ENCODE results near the gene AGPS.

AGPS gene

DNA sequence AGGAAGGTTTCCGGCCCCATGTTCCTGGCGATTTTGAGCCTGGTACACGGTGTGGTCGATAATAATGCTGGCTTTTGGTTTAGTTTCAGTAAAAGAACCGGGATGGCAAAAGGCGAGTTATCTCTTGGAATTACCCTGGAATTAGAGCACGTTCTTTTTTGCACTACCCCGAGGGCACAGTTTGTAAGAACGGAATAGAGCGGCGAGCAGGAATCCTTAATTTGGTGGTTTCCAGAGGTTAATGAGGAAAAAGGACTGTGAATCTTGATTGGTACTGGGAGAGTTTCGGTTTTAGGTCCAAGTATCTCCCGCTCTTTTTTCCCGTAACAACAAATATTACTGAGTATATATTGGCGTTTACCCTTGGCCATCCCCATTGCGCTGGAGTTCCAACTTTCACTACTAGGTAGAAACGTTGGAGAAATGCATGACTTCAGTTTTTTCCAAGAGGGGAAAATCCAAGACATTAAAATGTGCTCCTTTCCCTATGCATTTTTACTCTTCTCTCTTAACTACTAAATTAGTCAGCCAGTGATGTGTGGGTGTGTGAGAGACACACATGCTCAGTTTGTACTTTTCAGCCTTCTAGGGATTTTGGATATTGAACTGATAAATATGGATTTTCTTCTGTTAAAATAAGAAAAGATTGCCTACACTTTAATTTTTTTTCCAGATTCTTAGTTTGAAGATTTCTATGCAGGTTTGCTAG, 160.8 kb downstream of the AGPS start:
- DNase-seq, result no peak

DNA sequence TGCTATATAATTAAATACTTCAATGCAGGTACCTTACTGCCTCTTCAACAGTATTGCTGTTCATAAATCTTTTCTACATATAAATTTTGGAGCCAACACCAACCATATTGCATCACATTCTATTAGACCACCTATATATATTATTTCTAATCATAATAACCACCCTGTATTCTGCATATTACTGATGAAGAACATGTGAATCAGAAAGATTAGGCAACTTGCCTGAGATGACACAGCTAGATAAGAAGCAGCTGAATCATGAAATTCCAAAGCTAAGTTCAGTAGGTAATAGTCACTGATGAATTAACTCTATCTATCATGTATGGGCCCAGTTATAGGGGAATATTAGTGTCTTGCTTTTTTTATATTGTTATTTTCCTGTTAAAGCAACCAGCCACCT, 161.8 kb downstream of the AGPS start:
- no peak for DNase-seq

DNA sequence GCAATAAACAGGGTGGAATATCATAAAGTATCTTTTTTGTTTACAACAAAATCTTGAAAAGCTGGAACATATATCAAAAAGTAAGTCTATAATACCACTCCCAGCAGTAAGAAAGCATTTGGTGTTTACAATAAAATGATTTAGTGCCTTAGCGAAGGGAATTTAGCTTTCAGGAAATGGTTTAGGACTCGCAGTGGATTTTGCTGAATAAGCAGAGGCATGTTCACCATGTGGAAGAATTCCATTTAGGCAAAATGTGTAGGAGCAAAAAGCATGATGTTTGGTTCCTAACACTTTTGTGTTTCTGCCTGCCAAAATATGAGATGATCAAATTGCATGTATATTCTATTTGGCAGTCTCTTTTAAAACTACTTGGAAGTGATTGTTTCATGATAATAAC, 163.6 kb downstream of the AGPS start:
- DNase-seq, result no peak

DNA sequence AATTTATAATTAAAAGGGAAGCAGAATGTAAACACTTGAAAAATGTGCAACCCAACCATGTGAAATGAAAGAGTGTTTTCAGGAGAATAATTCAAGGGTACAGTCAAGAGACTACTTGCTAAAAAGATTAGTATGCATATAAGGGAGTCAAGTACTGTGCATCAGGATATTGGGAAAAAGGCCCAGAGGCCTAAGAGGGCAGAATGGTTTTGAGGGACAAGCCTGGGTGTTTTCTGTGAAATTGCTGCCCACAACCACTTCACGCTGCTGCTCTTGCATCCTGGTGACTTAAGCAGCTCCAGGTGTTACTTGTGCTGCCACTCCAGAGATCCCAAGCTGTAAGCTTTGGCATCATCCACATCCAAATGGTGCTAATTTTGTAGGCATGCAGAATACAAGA, 165.2 kb downstream of the AGPS start:
- DNase-seq, result no peak

DNA sequence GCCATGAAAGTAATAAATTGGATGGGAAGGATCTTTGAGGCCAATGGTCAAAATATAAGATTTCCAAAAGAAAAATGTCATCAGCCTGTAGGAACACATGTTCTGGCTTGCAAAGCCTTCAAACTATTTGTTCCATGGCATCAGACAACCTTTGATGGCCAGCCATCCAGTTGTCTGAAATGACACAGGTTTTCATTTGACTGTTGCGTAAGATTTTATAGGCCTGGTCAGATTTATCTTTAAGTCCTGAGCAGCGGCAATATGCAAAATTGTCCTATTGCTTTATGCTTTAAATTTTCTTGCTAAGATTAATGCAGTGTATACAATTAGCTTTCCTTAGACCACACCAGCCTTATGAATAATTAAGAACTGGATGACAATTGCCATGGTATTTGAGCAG, 167.1 kb downstream of the AGPS start:
- no peak for DNase-seq

DNA sequence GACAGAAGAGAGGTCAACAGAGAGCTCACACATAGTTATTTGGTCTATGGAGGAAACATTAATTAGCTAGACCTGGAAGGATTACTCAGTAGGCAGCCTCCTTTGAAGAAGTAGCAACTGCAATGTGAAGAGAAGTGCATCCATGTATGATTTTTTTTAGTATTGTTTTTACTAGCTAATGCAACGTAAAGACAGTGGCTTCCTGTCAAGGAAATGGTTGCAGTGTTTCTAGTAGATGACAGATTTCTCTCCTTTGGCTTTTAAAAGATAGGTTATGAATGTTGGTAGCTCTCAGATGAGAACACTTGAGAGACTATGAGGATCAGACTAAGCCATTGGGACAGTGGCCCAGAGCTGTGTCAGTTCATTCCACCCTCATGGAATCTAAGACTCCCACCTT, 175.8 kb downstream of the AGPS start:
- DNase-seq, result no peak

DNA sequence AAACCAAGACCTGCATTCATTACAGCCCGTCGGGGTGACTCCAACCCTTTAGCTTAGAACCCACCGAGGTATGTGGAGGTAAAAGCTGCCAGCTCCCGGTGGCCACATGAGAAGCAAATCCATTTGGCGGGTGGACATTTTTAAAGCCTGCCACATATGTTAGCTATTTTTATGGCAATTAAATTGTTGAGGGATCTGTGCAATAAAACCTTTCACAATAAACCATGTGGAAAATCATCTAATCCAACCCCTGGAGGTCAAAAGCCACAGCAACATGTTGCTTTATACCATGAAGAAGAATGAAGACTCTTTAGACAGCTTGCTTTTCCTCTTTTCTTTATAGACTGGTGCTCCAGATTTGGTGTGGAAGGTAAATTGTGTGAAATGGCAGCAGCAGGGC, 176.3 kb downstream of the AGPS start:
- no peak for DNase-seq

DNA sequence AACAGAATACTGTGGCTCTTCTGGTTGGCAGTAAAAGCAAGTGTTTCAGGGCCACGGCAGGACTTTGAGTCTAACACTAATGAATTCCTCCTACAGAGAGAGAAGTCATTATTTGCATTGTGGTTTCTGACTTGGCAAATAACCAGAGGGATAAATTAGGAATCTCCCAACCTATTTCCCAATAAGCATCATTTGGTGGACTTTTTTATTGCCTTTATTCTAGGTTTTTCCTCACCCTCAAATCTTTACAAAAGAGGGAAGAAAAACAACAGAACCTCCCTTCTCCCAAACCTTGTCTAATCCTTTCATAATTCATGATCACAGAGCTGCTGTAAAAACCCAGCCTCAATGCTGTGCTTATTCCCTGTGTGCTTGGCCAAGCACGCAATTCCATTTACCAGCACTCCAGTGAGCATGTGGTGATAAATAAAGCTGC, 179.7 kb downstream of the AGPS start:
- DNase-seq, result no peak

DNA sequence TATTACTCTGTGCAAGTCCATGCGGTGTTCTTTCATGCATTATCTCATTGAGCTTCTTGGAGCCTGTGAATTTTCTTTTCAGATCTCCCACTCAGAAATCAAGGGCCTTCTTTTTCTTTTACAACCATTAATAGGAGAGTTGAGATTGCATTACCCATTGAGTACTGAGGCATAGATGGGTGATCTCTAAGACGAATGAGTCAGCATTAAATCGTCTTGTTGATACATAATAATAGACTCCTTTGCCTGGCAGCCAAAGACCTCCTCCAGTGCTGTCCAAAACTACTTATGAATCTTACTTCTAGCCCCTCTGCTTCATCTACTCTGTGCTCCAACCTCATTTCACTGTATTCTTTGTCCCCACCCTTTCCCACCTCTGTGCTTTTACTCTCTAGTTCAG, 180.5 kb downstream of the AGPS start:
- no peak for DNase-seq

DNA sequence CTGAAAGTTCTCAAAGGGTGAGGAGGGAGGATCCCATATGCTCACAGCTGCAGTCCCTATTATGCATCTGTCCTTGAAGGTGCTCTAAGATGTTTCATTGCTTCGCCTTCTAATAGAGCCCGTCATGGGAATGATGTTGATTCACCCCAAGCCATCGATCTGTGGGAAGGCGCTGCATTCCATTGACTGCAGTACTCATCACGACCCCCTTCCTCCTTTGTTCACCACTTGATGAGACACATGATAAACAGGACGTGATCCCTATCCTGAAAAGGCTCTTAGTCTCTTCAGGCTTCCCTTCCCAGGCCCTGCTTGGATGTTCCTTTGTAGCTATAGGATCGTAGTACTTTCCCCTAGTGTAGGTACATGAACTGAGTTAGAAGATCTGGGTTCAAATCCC, 181.8 kb downstream of the AGPS start:
- no peak for DNase-seq

DNA sequence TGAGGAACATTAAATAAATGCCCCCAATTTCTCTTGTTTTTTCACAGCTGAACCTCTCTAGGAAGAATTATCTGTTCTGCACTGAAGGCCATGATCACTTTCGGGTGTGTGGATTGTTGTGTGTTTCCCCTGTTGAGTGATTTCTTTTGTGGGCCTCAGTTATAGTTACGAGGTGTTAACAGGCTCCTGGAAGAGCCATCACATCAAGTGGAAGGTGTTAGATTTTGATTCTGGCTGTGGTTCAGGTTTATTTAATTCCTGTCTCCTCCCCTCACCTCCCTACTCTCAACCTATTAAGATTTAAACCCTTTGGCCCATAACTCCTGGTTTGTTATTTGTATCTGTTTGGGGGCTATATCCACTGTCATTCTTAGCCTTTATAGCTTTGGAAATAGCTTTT, 182.8 kb downstream of the AGPS start:
- DNase-seq, result no peak

DNA sequence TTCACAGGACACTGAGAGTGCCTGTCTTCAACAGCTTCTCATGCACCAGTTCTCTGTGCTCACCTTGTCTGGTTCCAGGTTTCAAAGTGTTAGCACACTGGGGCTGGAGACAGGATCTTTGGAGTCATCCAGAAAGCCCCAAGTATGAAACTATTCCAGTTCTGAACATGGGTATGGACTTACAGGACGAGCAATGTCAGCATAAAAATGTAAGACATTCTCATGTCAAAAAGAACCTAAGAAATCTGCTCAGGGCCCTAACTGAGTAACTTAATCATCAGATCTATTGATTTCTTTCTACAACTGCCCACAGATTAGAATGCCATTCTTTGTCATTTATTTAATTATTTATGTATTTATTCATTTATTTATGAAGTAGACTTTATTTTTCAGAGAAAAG, 184.5 kb downstream of the AGPS start:
- DNase-seq, result no peak

DNA sequence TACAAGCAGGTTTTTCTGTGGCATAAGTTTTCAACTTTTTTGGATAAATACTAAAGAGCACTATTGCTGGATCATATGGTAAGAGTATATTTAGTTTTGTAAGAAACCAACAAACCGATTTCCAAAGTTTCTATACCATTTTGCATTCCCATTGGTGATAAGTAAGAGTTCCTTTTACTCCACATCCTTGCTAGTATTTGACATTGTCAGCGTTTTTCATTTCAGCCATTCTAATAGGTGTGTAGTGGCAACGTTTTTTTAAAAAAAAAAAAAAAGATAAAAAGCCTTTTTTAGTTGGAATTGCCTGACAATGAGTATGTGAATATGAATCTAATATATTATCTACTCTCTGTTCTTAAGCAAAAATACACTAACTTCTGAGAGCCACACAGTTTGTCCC, 185.9 kb downstream of the AGPS start:
- DNase-seq, result no peak

DNA sequence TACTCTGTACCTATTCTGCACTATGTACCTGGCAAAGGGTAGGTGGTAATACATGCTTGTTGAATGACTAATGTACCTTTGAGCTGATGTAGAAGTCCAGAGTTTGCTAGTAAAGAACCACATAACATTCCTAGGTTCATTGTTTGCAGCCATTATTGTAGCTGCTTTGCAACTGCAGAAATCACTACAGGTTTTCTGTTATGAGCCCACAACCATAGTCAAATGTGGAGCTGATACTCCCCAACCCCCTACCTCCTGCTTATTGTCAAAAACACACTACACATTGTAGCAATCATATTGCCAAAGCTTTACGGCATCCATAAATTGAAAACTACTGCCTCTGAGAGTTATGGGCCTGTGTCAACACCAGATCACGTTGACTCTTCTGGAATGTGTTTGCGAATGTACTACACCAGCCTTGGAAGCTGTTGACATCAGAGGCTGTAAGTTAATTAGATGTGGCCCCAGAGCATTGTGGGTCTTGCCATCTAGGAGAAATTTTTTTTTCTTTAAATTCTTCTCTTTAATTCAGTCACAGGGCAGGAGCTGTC, 187.0 kb downstream of the AGPS start:
- no peak for DNase-seq

DNA sequence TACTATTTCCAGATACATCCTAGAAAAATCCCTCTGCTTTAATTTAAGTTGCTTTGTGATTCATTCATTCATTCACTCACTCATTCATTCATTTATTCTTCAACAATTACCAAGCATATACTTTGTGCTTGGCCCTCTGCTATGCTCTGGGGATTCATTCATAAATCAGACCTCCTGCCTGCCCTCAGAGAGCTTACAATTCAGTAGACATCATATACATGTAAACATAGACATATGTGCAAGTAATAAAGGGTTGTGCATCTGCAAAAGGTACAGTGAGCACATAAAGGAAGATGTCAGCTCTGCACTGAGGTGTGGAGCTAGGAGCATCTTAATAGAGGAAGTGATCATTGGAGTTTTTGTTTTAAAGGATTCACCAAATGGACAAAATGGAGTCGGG, 189.4 kb downstream of the AGPS start:
- DNase-seq, result no peak

DNA sequence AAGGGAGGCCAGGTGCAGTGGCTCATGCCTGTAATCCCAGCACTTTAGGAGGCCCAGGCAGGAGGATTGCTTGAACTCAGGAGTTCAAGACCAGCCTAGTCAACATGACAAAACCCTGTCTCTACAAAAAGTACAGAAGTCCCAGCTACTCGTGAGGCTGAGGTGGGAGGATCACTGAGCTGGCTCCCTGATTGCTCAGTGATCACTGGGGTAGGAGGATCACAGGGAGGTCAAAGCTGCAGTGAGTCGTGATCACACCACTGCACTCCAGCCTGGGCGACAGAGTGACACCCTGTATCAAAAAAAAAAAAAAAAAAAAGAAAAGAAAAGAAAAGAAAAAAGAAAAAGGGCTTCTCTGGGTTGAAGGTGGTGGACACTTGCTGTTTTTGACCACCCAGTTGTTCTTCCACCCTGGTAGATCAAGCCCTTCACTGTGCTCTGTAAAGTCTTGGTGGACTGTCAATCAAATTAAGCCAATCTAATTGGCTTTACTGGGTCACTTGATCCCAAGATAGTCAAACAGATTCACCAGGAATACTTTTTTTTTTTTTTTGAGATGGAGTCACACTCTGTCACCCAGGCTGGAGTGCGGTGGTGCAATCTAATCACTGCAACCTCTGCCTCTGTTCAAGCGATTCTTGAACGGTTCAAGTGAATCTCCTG, 191.6 kb downstream of the AGPS start:
- DNase-seq, result no peak

DNA sequence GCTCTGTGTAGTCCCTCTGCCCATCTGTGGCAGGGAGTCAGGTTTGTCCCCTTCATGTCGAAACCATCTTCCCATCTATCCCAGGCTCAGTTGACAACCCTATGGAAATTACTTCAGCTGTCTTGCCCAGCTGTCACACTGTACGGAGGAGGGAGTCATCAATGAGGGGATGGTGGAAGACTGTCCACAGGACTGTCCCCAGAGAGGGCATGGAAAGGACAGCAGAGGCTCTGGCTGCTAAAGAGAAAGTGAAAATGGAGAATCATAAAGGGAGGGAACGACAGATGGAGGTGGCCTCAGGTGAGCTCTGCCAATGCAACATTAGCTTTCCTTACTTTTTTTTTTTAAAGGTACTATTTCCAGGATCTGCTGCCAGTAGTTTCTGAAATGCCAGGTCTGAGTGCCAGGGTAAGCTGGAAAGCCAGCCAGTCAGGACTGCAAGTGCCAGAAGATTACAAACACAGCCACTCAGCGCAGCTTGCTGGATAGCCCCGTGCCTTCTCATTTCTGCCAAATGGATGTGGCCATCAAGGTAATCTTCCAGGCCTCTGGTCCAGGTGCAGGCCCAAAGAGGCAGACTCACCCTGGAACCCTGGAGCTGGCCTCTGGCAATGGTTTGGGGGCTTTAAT, 192.8 kb downstream of the AGPS start:
- no peak for DNase-seq

DNA sequence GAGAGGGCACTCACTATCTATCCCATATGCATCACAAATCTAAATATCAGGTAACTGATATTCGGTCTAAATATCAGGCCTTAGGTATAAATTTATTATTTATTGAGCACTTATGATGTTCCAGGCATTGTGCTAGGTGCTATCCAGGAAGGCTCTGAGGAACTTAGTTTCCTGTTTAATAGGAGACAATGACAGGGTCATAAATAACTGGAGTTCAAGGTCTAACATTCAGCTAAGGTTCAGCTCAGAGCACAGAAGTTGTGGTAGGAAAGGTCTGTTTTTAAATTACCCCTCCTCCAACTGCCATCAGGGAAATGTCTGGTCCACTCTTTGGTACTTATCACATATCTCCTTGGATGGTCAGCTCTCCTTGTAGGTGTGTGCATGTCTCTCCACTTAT, 193.6 kb downstream of the AGPS start:
- no peak for DNase-seq

DNA sequence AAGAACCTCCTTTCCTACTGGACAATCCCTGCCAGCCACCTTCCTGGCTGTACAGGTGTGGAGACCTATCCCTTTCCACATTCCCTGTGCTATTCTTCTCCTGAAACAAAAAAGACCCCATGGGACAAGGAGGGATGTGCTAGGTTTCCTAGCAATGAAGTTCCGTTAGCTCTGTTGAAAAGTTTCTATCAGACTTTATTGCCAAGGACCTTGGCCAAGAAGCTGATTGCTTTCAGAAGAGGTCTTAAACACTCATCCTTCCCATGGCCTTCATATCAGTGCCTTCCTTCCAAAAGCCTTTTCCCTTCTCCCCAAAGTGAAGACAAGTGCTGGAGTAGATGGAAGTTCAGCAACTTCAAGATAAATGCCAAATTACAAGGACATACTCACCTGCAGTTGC, 194.8 kb downstream of the AGPS start:
- DNase-seq, result no peak

DNA sequence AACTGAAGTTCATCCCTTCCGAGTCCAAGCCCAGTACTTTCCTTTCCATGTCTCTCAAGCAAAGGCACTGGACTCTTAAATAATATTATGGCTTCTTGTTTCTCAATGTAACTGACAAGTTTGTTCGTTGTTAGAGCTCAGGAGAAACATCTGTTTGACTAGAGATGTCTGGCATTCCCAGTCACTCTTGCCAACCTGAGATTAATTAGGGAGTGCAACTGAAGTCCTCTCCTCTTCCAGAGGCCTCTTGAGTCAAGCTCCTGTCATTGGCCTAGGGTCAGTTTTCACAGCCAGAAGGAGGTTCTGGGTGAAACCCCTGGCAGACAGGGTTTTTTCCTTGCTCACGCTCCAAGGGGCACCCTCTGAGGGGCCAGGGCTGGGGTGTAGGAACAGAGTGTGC, 196.1 kb downstream of the AGPS start:
- DNase-seq, result no peak

DNA sequence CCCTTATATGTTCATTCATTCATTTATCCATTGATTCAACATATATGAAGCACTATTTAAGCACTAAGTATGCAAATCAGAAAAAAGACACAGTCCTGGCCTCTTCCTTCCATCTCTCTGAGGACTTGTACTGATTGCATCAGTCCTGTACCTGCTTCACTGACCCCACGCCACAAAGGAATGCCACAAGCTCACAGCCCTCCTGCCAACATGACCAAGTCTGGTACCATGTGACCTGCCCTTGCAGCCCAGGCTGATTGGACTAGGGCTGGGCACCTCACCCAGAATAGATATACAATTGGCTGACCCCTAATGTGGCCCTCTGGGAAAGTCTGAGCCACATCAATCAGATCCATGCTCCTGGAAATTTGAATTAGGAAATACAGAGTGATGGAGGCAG, 196.6 kb downstream of the AGPS start:
- no peak for DNase-seq

DNA sequence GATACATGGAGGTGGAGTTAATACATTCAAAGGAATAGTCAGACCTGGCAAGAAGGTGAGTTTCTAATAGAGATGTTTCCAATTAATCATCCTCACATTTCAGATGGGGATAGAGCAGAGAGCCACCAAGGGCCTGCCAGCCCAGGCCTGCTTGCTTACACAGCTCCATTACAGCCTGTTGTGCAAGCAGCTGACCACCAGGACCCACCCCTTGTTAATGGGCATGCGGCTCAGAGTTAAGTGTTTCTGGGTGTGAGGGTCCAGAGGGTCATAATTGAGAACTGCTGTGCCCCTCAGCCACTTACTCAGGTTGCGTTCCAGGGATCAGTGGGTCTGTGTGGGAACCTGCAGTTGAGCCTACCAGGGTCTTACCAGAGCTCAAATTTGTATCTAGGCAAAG, 199.8 kb downstream of the AGPS start:
- DNase-seq, result no peak

DNA sequence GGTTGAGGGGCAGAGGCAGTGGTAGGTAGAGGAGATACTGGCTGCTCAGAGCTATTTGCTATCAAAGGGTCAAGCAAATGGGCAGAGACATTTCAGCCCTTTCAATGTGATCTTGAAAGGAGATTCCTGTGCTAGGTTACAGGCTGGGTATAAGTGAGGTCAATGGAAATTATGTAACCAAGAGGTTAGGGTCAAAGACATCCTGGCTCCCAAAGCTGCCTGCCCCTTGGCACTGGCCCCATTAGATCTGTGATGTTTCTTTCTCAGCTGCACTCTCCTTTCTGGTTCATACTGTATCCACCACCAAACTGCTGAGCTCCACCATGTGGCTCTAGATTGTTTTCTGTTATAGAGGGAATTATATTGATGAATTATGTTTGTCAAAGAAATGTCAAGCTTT, 200.4 kb downstream of the AGPS start:
- no peak for DNase-seq

DNA sequence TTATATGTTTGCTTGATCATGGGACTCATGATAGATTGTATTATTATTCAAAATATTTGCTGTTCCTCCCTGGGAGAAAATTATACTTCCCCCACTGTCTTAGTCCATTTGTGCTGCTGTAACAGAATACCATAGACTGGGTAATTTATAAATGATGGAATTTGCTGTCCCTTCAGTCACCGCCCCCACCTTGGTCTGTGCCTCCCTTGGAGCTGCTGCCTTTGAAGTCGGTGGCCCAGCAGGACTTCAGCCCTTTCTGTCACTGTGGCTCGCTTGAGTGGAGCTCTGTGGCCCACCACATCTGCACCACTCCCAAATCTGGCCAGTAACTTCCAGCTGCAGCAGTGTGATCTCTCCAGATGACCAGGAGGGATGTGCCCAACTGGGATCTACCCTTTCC, 200.8 kb downstream of the AGPS start:
- no peak for DNase-seq
